ENCODE results near the gene OAS3.
"Not testable (repeated sequence)": the region's sequence is repeated elsewhere in the genome, so short reads cannot be mapped to it uniquely, and the experiment has no call there.

The OAS3 gene

GRCh38 chr12:112924986-112925385 is 13.3 kb upstream of the OAS3 start:
- DNase-seq (ENCODE audit: low read depth) = no peak

GRCh38 chr12:112926416-112927033 is 11.7 kb upstream of the OAS3 start:
- DNase-seq (ENCODE audit: low read depth) = not testable (repeated sequence)

GRCh38 chr12:112927475-112927874 is 10.8 kb upstream of the OAS3 start:
- no peak for DNase-seq (ENCODE audit: low read depth)

- no peak for DNase-seq (ENCODE audit: low read depth)
Measured at GRCh38 chr12:112927925-112928324, 10.3 kb upstream of the OAS3 start.

GRCh38 chr12:112928978-112929377 is 9.3 kb upstream of the OAS3 start:
- DNase-seq (ENCODE audit: low read depth) = no peak

GRCh38 chr12:112929715-112930114 is 8.6 kb upstream of the OAS3 start:
- DNase-seq (ENCODE audit: low read depth) = no peak

GRCh38 chr12:112930350-112930749 is 7.9 kb upstream of the OAS3 start:
- no peak for DNase-seq (ENCODE audit: low read depth)

- DNase-seq (ENCODE audit: low read depth) = no peak
Measured at GRCh38 chr12:112932485-112933128, 5.7 kb upstream of the OAS3 start.

GRCh38 chr12:112933129-112933505 is 5.2 kb upstream of the OAS3 start:
- no peak for DNase-seq (ENCODE audit: low read depth)

GRCh38 chr12:112936264-112936663 is 2.0 kb upstream of the OAS3 start:
- DNase-seq (ENCODE audit: low read depth) = no peak

- DNase-seq (ENCODE audit: low read depth) = no peak
Measured at GRCh38 chr12:112936927-112937326, 1.3 kb upstream of the OAS3 start.

GRCh38 chr12:112938751-112939150 is 477 bp downstream of the OAS3 start:
- DNase-seq (ENCODE audit: low read depth) = peak; percentile 34

GRCh38 chr12:112939761-112940381 is 1.6 kb downstream of the OAS3 start:
- peak; percentile 14 for DNase-seq (ENCODE audit: low read depth)

- DNase-seq (ENCODE audit: low read depth) = no peak
Measured at GRCh38 chr12:112941528-112942335, 3.5 kb downstream of the OAS3 start.

GRCh38 chr12:112942572-112942971 is 4.3 kb downstream of the OAS3 start:
- no peak for DNase-seq (ENCODE audit: low read depth)

GRCh38 chr12:112944024-112944690 is 5.9 kb downstream of the OAS3 start:
- no peak for DNase-seq (ENCODE audit: low read depth)

- DNase-seq (ENCODE audit: low read depth) = no peak
Measured at GRCh38 chr12:112945515-112945914, 7.2 kb downstream of the OAS3 start.

- DNase-seq (ENCODE audit: low read depth) = no peak
Measured at GRCh38 chr12:112946236-112947000, 8.1 kb downstream of the OAS3 start.

GRCh38 chr12:112947314-112947713 is 9.0 kb downstream of the OAS3 start:
- DNase-seq (ENCODE audit: low read depth) = no peak

GRCh38 chr12:112947761-112948160 is 9.5 kb downstream of the OAS3 start:
- no peak for DNase-seq (ENCODE audit: low read depth)

GRCh38 chr12:112948806-112949205 is 10.5 kb downstream of the OAS3 start:
- DNase-seq (ENCODE audit: low read depth) = no peak

Measured in ELR (cell line).